ENCODE measurements around the gene DSE.

The DSE gene

DNA sequence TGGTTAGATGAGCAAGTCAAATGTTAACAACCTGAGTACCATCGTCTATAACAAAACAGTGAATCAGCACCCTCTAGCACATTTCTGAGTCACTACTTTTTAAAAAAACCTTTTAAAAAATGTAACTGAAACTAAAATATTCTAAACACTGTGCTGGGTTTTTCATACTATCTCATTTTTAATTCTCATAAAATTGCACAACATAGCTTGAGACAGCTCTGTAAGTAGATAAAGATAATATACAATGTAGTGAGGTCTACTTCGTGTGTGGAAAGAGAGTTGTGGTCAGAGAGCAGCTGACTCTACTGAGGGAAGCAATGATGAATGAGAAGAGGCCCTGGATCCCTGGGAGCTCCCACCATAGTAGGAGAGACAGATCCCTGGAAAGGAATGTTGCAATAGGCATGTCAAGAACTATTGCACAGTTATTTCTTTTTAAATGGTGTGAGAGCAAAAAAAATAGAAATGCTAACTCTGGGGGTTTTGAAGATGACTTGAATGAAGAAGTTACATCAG, 76.8 kb downstream of the DSE start:
- Histone ChIP-seq H3F3A (ENCODE audit: insufficient read depth) (no peaks in the 10 kb centered on the region), H3K27ac (ENCODE audit: low read depth, low read length) (no peak overlapping the region), H3K9me3 (ENCODE audit: insufficient read depth, low read length) (no peaks in the 10 kb centered on the region), H4K20me1 (ENCODE audit: low read depth, low read length) (no peaks in the 10 kb centered on the region), H3K27me3 (ENCODE audit: low read length) (no peaks in the 10 kb centered on the region), H3K36me3 (ENCODE audit: low read length) (no peaks in the 10 kb centered on the region), H3K79me2 (ENCODE audit: insufficient read depth, low read length) (no peaks in the 10 kb centered on the region), H3K4me2 (ENCODE audit: low read depth, low read length, poor library complexity, severe bottlenecking) (no peak overlapping the region), H3K9ac (ENCODE audit: low read length) (no peak overlapping the region), H3K9me2 (replicated peaks; ENCODE audit: insufficient read depth, low read length) (no peaks in the 10 kb centered on the region), H3K4me3 (ENCODE audit: insufficient read depth, low read length, poor library complexity, severe bottlenecking) (no peak overlapping the region), H2AFZ (ENCODE audit: low read depth, low read length, severe bottlenecking) (no peak overlapping the region)
- no peak for TF ChIP-seq EZH2phosphoT487 (conservative IDR thresholded peaks at IDR 0.05; ENCODE audit: low read length)
- TF ChIP-seq, protein P1, sequence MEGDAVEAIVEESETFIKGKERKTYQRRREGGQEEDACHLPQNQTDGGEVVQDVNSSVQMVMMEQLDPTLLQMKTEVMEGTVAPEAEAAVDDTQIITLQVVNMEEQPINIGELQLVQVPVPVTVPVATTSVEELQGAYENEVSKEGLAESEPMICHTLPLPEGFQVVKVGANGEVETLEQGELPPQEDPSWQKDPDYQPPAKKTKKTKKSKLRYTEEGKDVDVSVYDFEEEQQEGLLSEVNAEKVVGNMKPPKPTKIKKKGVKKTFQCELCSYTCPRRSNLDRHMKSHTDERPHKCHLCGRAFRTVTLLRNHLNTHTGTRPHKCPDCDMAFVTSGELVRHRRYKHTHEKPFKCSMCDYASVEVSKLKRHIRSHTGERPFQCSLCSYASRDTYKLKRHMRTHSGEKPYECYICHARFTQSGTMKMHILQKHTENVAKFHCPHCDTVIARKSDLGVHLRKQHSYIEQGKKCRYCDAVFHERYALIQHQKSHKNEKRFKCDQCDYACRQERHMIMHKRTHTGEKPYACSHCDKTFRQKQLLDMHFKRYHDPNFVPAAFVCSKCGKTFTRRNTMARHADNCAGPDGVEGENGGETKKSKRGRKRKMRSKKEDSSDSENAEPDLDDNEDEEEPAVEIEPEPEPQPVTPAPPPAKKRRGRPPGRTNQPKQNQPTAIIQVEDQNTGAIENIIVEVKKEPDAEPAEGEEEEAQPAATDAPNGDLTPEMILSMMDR (IDR thresholded peaks at IDR 0.05; ENCODE audit: insufficient read depth, low read length, poor library complexity, severe bottlenecking), result no peak

DNA sequence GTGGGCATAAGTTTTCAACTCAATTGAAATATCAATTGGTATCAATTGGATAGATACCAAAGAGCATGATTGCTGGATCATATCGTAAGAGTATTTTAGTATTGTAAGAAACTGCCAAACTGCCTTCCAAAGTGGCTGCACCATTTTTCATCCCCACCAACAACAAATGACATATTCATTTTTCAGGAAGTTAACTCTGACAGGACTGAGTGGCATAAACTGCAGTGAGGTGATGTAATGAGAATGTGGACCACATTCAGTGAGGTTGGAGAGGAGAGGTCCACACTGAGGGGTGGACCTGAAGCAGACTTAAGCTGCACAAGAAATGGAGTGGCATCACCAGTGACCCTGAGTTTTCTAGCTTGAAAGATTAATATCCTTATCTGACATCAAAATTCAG, 78.8 kb downstream of the DSE start:
- Histone ChIP-seq H3K4me3 (ENCODE audit: insufficient read depth, low read length, poor library complexity, severe bottlenecking) (no peak overlapping the region), H3K9me3 (ENCODE audit: insufficient read depth, low read length) (no peaks in the 10 kb centered on the region), H3K9me2 (replicated peaks; ENCODE audit: insufficient read depth, low read length) (no peaks in the 10 kb centered on the region), H3F3A (ENCODE audit: insufficient read depth) (no peaks in the 10 kb centered on the region), H3K4me2 (ENCODE audit: low read depth, low read length, poor library complexity, severe bottlenecking) (no peak overlapping the region), H3K36me3 (ENCODE audit: low read length) (no peaks in the 10 kb centered on the region), H2AFZ (ENCODE audit: low read depth, low read length, severe bottlenecking) (no peak overlapping the region), H4K20me1 (ENCODE audit: low read depth, low read length) (no peaks in the 10 kb centered on the region), H3K27me3 (ENCODE audit: low read length) (no peaks in the 10 kb centered on the region), H3K9ac (ENCODE audit: low read length) (no peak overlapping the region), H3K79me2 (ENCODE audit: insufficient read depth, low read length) (no peaks in the 10 kb centered on the region), H3K27ac (ENCODE audit: low read depth, low read length) (no peak overlapping the region)
- TF ChIP-seq, protein P1 (IDR thresholded peaks at IDR 0.05; ENCODE audit: insufficient read depth, low read length, poor library complexity, severe bottlenecking), result no peak
- no peak for TF ChIP-seq EZH2phosphoT487 (conservative IDR thresholded peaks at IDR 0.05; ENCODE audit: low read length)

DNA sequence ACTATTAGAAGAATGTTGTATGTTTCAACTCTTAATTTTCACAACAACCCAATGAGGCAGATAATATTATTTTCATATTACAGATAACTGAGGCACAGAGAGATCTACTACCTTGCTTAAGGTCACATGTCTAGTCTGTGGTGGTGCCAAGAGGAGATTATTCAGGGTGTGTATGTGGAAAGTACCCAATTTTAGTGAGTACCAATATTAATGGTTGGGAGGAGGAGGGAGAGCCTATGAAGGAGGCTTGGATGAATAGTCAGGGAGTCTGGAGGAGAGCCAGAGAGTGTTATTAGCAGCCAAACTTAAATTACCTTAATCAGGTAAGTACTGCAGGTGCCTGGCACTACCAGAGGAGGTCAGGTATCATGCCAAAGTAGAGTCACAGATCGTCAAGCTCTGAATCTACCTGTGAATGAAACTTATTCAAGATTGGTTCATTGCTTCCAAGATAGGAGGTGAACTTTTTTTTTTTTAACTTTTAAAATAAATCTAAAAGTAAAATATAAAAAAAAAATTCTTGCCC, 79.5 kb downstream of the DSE start:
- TF ChIP-seq, protein P1 (IDR thresholded peaks at IDR 0.05; ENCODE audit: insufficient read depth, low read length, poor library complexity, severe bottlenecking), result no peak
- no peak for TF ChIP-seq EZH2phosphoT487 (conservative IDR thresholded peaks at IDR 0.05; ENCODE audit: low read length)
- Histone ChIP-seq H3F3A (ENCODE audit: insufficient read depth) (no peaks in the 10 kb centered on the region), H3K9me2 (replicated peaks; ENCODE audit: insufficient read depth, low read length) (no peaks in the 10 kb centered on the region), H3K27ac (ENCODE audit: low read depth, low read length) (no peak overlapping the region), H3K9me3 (ENCODE audit: insufficient read depth, low read length) (no peaks in the 10 kb centered on the region), H3K36me3 (ENCODE audit: low read length) (no peaks in the 10 kb centered on the region), H3K79me2 (ENCODE audit: insufficient read depth, low read length) (no peaks in the 10 kb centered on the region), H3K27me3 (ENCODE audit: low read length) (no peaks in the 10 kb centered on the region), H3K4me2 (ENCODE audit: low read depth, low read length, poor library complexity, severe bottlenecking) (no peak overlapping the region), H2AFZ (ENCODE audit: low read depth, low read length, severe bottlenecking) (no peak overlapping the region), H4K20me1 (ENCODE audit: low read depth, low read length) (no peaks in the 10 kb centered on the region), H3K4me3 (ENCODE audit: insufficient read depth, low read length, poor library complexity, severe bottlenecking) (no peak overlapping the region), H3K9ac (ENCODE audit: low read length) (no peak overlapping the region)
